B cell (primary cell): Measurements from ENCODE around the gene CAPG.

Source experiments
- CTCF ChIP-seq: fragments of 200-600 bp; IDR thresholded peaks from one replicate; pipeline ENCODE4 v1.8.0; 2022; ENCODE audit warnings: antibody characterized with exemption, mild to moderate bottlenecking
- EZH2 ChIP-seq: IDR thresholded peaks from 2 replicates; pipeline ENCODE4 v1.6.1; 2012; ENCODE audit warnings: borderline replicate concordance, low read depth, mild to moderate bottlenecking, moderate library complexity, low read length; ENCODE audit not compliant: insufficient read depth, poor library complexity, severe bottlenecking

DNA sequence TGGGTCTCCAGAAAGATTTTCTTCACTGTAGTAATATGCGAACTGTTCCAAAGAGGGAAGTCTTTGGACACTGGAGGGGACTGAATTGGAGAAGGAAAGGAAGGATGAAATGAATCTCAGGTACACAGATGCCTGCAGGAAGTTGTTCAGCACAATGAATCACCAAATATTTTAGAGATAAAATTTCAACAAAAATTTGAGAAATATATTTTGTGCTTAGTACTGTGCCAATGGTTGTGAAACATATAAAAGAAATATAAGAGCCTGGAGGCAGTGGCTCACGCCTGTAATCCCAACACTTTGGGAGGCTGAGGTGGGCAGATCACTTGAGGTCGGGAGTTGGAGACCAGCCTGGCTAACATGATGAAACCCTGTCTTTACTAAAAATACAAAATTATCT is 52.4 kb downstream of the CAPG start:
- no peak for TF ChIP-seq CTCF
- TF ChIP-seq EZH2: no peak
